ENCODE data around the gene MDC1.

DNA sequence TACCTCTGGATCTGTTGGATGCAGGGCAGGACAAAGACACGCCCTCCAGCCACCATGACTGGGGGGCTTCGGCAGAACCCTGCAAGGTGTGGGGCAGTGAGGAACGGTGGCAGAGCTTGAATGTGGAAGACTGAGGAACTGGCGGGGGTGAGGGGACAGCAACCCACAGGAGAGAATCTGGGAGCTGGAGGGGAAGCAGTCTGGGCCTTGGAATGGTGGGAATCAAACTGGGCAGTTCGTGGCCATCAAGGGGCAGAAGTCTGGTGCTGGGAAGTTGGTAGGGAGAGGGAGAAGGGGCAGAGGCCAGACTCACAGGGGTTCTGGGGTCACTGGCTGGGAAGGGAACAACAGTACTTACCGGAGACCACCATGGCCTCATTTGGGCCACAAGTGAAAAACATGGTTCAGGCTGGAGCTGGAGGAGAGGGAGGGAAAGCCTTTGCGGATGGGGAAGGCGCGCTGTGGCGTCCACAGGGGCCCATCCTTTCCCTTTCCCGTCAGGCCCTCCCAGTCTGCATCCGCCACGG is 24.8 kb upstream of the MDC1 start:
- no peak for TF ChIP-seq SUZ12 (IDR thresholded peaks at IDR 0.05; ENCODE audit: extremely low read depth, insufficient read depth, insufficient read length)
- no peak for TF ChIP-seq YY1 (IDR thresholded peaks at IDR 0.05; ENCODE audit: insufficient read depth, insufficient read length)

Measured in NT2/D1 (cell line).